IMR-90 (cell line): ENCODE data around the gene VTCN1.

ENCODE experiments used
- BHLHE40 ChIP-seq: fragments of 150-350 bp; IDR thresholded peaks from 2 replicates; pipeline ENCODE4 v1.6.1; 2016; ENCODE audit warnings: mild to moderate bottlenecking, low read depth, low read length
- CEBPB ChIP-seq: IDR thresholded peaks from 2 replicates; pipeline ENCODE4 v1.6.1; 2012; ENCODE audit warnings: low read depth, low read length, improper control_type of control experiment
- CHD1 ChIP-seq: IDR thresholded peaks from 2 replicates; pipeline ENCODE4 v1.6.1; 2012; ENCODE audit warnings: low read depth, low read length, improper control_type of control experiment
- CTCF ChIP-seq: conservative IDR thresholded peaks from 2 replicates; pipeline ENCODE4 v1.5.1; 2012; ENCODE audit warnings: mild to moderate bottlenecking, low read depth, low read length, improper control_type of control experiment
- FOS ChIP-seq: fragments of 150-350 bp; IDR thresholded peaks from 2 replicates; pipeline ENCODE4 v1.6.1; 2016; ENCODE audit warnings: low read depth, low read length
- MAFK ChIP-seq: IDR thresholded peaks from 2 replicates; pipeline ENCODE4 v1.6.1; 2012; ENCODE audit warnings: low read depth, low read length, improper control_type of control experiment
- MAZ ChIP-seq: IDR thresholded peaks from 2 replicates; pipeline ENCODE4 v1.6.1; 2012; ENCODE audit warnings: low read depth, mild to moderate bottlenecking, low read length, improper control_type of control experiment, moderate library complexity, borderline replicate concordance
- MXI1 ChIP-seq: IDR thresholded peaks from 2 replicates; pipeline ENCODE4 v1.6.1; 2012; ENCODE audit warnings: low read depth, mild to moderate bottlenecking, low read length, moderate library complexity, borderline replicate concordance
- POLR2A ChIP-seq: IDR thresholded peaks from 2 replicates; pipeline ENCODE4 v1.6.1; 2012; ENCODE audit warnings: mild to moderate bottlenecking, low read depth, low read length
- RAD21 ChIP-seq: IDR thresholded peaks from 2 replicates; pipeline ENCODE4 v1.6.1; 2012; ENCODE audit warnings: low read length, improper control_type of control experiment
- RFX5 ChIP-seq: IDR thresholded peaks from 2 replicates; pipeline ENCODE4 v1.8.0; 2012; ENCODE audit warnings: low read depth, mild to moderate bottlenecking, low read length, moderate library complexity
- USF2 ChIP-seq: fragments of 150-350 bp; IDR thresholded peaks from 2 replicates; pipeline ENCODE4 v1.6.1; 2017; ENCODE audit warnings: mild to moderate bottlenecking, antibody characterized with exemption, low read length, low read depth
- TF ChIP-seq, protein P1 (sequence below): fragments of 150-350 bp; IDR thresholded peaks from 2 replicates; pipeline ENCODE4 v1.6.1; 2016; ENCODE audit warnings: low read depth, mild to moderate bottlenecking, low read length, moderate library complexity, borderline replicate concordance

GRCh38 chr1:117137281-117137855, 73.4 kb downstream of the VTCN1 start:
- TF ChIP-seq CTCF (no peak), POLR2A (no peak), RAD21 (no peak), MAZ (no peak), USF2 (no peak), FOS (no peak), CEBPB (no peak), MAFK (no peak), BHLHE40 (no peak), RFX5 (no peak), MXI1 (no peak), CHD1 (no peak)
- TF ChIP-seq, protein P1, sequence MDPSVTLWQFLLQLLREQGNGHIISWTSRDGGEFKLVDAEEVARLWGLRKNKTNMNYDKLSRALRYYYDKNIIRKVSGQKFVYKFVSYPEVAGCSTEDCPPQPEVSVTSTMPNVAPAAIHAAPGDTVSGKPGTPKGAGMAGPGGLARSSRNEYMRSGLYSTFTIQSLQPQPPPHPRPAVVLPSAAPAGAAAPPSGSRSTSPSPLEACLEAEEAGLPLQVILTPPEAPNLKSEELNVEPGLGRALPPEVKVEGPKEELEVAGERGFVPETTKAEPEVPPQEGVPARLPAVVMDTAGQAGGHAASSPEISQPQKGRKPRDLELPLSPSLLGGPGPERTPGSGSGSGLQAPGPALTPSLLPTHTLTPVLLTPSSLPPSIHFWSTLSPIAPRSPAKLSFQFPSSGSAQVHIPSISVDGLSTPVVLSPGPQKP = no peak
